GM21390 (cell line): Measurements from ENCODE around the gene ARMC2.

Experiments
- ATAC-seq: cut with Tn5 transposase; IDR thresholded peaks from one replicate; pipeline ENCODE4 v1.9.1; 2021; ENCODE audit not compliant: unreplicated experiment

ARMC2 gene

DNA sequence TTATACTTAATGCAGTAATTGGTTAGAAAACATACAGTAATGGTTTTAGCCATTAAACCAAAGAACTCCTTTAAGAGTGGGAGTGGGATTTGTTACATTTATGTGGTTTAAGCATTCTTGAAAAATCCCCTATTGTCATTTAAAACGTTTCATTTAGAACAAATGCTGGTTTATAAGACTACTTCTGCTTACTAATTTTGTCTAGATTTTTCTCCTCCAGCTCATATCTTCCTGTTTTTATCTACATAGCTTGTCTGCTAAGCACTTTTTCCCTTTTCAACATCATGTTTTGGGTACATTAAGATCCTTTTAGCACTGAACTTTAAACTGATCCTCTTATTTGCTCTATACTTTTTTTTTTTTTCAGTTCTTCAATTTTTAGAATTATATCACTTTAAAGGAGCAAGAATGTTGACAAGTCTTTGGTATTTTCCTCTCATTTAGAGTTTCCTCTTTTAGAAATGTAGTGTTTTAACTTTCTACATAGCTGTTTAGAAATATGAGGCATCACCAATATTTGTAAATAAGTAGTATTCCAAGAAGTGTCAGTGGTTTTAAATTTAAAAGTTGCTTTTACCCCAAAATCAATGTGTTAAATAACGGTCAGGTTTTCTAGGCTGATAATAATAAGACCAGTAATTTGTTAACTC lies 165.6 kb downstream of the ARMC2 start:
- no peak for ATAC-seq

DNA sequence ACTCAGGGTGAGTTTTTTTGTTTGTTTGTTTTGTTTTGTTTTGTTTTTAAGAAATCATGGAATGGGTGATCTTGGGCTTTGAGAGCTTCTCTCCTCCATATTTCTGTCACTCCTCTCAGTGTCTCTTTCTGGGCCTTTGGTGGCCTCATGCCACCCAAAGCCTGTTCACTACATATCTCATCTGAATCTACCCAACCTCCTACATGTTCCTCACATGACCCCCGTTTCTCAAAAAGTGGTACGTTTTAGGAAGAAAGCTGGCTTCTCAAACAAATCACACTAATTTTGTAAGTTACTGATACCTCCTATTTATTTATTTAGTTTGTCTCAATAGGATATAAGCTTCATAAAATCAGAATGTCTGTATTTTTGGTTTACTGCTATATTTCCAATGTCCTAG lies 166.4 kb downstream of the ARMC2 start:
- no peak for ATAC-seq

GRCh38 chr6:109015176-109015575 lies 167.0 kb downstream of the ARMC2 start:
- no peak for ATAC-seq

- no peak for ATAC-seq
Observed at GRCh38 chr6:109019911-109020310, 171.7 kb downstream of the ARMC2 start.

DNA sequence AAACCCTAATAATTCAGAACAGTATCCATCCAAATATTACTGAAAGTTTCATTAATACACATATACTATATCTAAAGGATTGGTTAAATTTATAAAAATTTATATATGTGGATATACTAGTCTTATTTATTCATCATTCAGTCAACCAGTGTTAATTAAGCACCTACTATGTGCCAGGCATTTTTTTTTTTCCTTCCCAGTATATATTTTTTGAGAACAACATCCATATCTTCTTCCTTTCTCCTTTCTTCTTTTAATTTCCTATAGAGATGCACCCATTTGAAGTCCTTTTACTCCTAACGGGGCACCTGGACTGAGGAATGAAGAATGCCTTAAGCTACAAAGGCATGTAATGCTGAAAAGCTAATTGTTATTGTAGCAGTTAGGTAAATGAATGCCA lies 173.6 kb downstream of the ARMC2 start:
- ATAC-seq, result no peak

GRCh38 chr6:109023356-109023925 lies 175.2 kb downstream of the ARMC2 start:
- ATAC-seq, result no peak
